Measurements from ENCODE around the gene GOLT1A.

Gene GOLT1A

DNA sequence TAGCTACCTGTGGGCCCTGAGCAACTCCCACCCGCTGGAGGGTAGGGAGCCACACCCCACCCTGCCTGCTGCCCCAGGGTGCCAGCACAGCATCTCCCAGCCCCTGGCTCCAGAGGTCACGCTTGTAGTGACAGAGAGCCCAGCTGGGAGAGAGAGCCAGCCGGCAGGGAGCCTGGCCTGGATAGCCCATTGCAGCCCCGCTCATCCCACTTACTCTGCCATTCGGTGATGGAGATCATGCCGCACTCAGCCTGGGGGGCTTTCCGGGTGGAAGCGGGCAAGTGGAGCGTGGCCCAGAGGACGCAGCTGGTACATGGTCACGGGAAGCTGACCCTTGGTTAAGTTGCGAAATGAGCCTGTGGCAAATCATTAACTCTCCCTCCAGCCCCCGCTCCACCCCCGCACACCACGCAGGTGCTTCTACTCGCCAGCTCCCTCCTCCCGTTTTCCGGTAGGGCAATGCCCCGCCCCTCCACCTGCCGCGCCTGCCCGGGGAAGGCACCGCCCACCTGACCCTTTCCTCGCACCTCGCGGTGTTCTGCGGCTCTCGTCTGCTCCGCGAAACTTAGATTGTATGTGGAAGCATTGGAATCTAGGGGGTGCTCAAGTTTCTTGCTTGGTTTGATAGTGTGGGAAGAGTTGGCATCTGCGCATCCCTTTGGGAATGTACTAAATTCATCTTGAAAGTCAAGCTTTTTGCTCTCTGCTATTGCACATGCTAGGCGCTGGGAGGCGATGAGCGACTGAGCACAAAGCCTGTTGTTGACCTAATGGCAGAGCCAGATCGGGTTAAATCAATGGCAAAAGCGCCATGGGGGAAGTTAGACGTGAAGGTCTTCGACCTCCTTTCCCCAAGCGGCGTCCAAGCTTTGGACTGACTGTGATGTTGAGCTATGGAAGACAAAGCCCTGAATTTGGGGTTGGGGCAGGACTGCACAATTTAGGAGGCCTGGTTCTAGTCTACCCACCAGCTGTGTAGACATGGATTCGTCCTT is at the start of gene GOLT1A:
Gene GOLT1A, minus strand, starts transcription at position 321 of the 995 bp plus-strand sequence. Its CDS starts 82 bp downstream, at position 239.
- H3K27ac ChIP-seq (ENCODE audit: low read depth, low read length) = no peak within 1 kb of the TSS
- H3K27me3 ChIP-seq (ENCODE audit: control insufficient read depth in 1 of 2, insufficient read depth in 2 of 2, low read length in 2 of 2) = peaks cover 0 to 6% of the 10 kb centered on the region in 2 donors
- no peaks in the 10 kb centered on the region for H3K9me3 ChIP-seq (ENCODE audit: low read length)
- no peaks in the 10 kb centered on the region for H3K36me3 ChIP-seq (ENCODE audit: insufficient read depth, low read length)
- peak within 1 kb of the TSS in 1 of 2 donors; percentile 18 for H3K4me3 ChIP-seq (ENCODE audit: low read depth in 1 of 2, low read length in 2 of 2)
- no peak within 1 kb of the TSS for H3K9ac ChIP-seq (ENCODE audit: low read length)
- H3K4me1 ChIP-seq (ENCODE audit: insufficient read depth, low read length) = peaks cover 7% of the 10 kb centered on the region

DNA sequence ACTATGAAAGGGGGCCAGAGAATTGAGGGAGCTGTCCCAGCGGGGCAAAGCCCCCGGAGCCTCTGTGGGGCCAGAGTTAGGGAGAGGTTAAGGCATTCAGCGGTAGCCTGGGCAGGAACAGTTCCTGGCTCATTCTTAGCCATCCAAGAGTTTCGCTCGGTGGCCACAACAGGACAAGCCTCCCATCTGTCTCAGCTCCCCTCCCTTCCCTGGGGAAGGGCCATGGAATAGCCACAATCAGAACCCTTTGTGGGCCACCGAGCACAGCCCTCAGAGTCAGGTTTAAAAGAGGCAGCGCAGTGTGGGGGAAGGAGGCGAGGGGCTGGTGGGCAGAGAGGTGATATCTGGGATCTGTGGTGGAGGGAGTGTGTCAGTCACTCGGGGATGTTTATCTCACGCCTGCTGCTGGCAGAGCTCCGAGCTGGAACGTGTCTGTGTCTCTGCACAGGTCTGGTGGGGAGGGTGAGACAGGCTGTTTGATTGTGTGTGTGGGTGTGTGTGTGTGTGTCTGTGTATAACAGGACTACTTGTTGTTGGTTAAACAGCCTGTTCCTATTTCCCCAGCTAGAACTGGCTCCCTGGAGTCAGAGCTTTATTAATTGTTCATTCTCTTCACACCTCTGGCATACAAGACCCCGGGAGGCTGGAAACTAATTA is 49.6 kb upstream of the GOLT1A start:
- Histone ChIP-seq H3K4me1 (ENCODE audit: insufficient read depth, low read length) (peaks cover 8% of the 10 kb centered on the region), H3K9me3 (ENCODE audit: low read length) (no peaks in the 10 kb centered on the region), H3K36me3 (ENCODE audit: insufficient read depth, low read length) (no peaks in the 10 kb centered on the region), H3K9ac (ENCODE audit: low read length) (no peak overlapping the region), H3K4me3 (ENCODE audit: low read depth in 1 of 2, low read length in 2 of 2) (no peak overlapping the region), H3K27me3 (ENCODE audit: control insufficient read depth in 1 of 2, insufficient read depth in 2 of 2, low read length in 2 of 2) (no peaks in the 10 kb centered on the region), H3K27ac (ENCODE audit: low read depth, low read length) (no peak overlapping the region)

GRCh38 chr1:204262506-204263253 is 48.9 kb upstream of the GOLT1A start:
- Histone ChIP-seq H3K4me3 (ENCODE audit: low read depth in 1 of 2, low read length in 2 of 2) (no peak overlapping the region), H3K4me1 (ENCODE audit: insufficient read depth, low read length) (peaks cover 8% of the 10 kb centered on the region), H3K27ac (ENCODE audit: low read depth, low read length) (no peak overlapping the region)

GRCh38 chr1:204261746-204262505 is 48.1 kb upstream of the GOLT1A start:
- H3K36me3 ChIP-seq (ENCODE audit: insufficient read depth, low read length) = no peaks in the 10 kb centered on the region
- H3K4me1 ChIP-seq (ENCODE audit: insufficient read depth, low read length) = peaks cover 8% of the 10 kb centered on the region
- no peak overlapping the region for H3K4me3 ChIP-seq (ENCODE audit: low read depth in 1 of 2, low read length in 2 of 2)
- no peak overlapping the region for H3K9ac ChIP-seq (ENCODE audit: low read length)
- H3K9me3 ChIP-seq (ENCODE audit: low read length) = no peaks in the 10 kb centered on the region
- no peaks in the 10 kb centered on the region for H3K27me3 ChIP-seq (ENCODE audit: control insufficient read depth in 1 of 2, insufficient read depth in 2 of 2, low read length in 2 of 2)
- H3K27ac ChIP-seq (ENCODE audit: low read depth, low read length) = no peak overlapping the region

More at GRCh38 chr1:204262506-204263253, 48.9 kb upstream of the GOLT1A start:
- H3K9me3 ChIP-seq (ENCODE audit: low read length) = no peaks in the 10 kb centered on the region
- H3K9ac ChIP-seq (ENCODE audit: low read length) = no peak overlapping the region
- no peaks in the 10 kb centered on the region for H3K36me3 ChIP-seq (ENCODE audit: insufficient read depth, low read length)
- H3K27me3 ChIP-seq (ENCODE audit: control insufficient read depth in 1 of 2, insufficient read depth in 2 of 2, low read length in 2 of 2) = no peaks in the 10 kb centered on the region

GRCh38 chr1:204261266-204261665 is 47.5 kb upstream of the GOLT1A start:
- Histone ChIP-seq H3K4me3 (ENCODE audit: low read depth in 1 of 2, low read length in 2 of 2) (no peak overlapping the region), H3K9me3 (ENCODE audit: low read length) (no peaks in the 10 kb centered on the region), H3K36me3 (ENCODE audit: insufficient read depth, low read length) (no peaks in the 10 kb centered on the region), H3K27me3 (ENCODE audit: control insufficient read depth in 1 of 2, insufficient read depth in 2 of 2, low read length in 2 of 2) (no peaks in the 10 kb centered on the region), H3K4me1 (ENCODE audit: insufficient read depth, low read length) (peaks cover 8% of the 10 kb centered on the region), H3K27ac (ENCODE audit: low read depth, low read length) (no peak overlapping the region), H3K9ac (ENCODE audit: low read length) (no peak overlapping the region)

DNA sequence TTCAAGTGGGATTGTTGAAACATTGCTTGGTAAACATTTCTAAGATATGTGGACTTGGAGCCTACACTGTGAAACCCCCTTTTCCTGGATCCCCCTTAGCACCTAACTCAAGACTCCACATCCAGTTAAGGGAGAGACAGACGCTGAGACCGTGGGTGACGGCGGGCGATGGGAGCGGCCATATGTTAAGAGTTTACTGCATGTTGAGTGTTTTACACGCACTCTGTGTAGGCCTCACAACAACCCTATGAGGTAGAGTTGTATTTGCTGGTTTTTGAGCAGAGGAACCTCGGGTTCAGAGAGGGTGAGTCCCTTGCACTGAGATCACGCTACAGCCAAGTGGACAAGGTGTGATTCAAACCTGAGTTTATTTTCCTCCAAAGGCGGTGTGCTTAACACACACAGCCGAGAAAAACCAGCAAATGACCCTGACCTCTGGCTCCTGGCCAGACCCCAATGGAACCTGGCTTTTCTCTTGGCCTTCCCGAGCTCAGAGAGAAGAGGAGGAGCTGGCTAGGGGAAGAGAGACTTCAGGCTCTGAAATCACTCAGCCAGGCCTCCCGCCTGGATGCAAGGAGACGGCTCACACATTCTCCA is 46.9 kb upstream of the GOLT1A start:
- H3K9ac ChIP-seq (ENCODE audit: low read length) = no peak overlapping the region
- no peaks in the 10 kb centered on the region for H3K27me3 ChIP-seq (ENCODE audit: control insufficient read depth in 1 of 2, insufficient read depth in 2 of 2, low read length in 2 of 2)
- H3K9me3 ChIP-seq (ENCODE audit: low read length) = no peaks in the 10 kb centered on the region
- H3K4me3 ChIP-seq (ENCODE audit: low read depth in 1 of 2, low read length in 2 of 2) = no peak overlapping the region
- no peak overlapping the region for H3K27ac ChIP-seq (ENCODE audit: low read depth, low read length)
- H3K36me3 ChIP-seq (ENCODE audit: insufficient read depth, low read length) = no peaks in the 10 kb centered on the region
- peaks cover 3% of the 10 kb centered on the region for H3K4me1 ChIP-seq (ENCODE audit: insufficient read depth, low read length)

- Histone ChIP-seq H3K9me3 (ENCODE audit: low read length) (no peaks in the 10 kb centered on the region), H3K4me3 (ENCODE audit: low read depth in 1 of 2, low read length in 2 of 2) (no peak overlapping the region), H3K9ac (ENCODE audit: low read length) (no peak overlapping the region), H3K4me1 (ENCODE audit: insufficient read depth, low read length) (no peaks in the 10 kb centered on the region), H3K27ac (ENCODE audit: low read depth, low read length) (no peak overlapping the region), H3K36me3 (ENCODE audit: insufficient read depth, low read length) (no peaks in the 10 kb centered on the region), H3K27me3 (ENCODE audit: control insufficient read depth in 1 of 2, insufficient read depth in 2 of 2, low read length in 2 of 2) (no peaks in the 10 kb centered on the region)
Measured at GRCh38 chr1:204259782-204260181, 46.0 kb upstream of the GOLT1A start.

DNA sequence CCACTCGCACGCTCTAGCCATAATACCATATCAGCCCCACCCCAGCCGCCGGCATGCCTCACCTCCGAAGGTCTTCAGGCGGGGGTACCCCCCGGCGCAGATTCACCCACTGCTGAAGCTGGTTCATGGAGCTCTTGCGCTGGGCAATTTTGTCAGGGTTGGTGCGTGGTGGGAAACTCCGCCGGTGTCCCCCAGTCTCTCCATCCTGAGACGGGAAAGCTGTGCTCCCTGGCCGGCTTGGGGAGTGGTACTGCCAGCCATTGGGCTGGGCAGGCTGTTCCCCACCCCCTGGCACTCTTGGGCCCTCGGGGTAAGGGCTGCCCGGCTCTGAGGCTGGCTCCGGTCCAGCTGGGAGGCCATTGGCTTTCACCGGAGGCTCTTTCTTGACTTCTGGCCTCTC is 45.4 kb upstream of the GOLT1A start:
- H3K9ac ChIP-seq (ENCODE audit: low read length) = no peak overlapping the region
- H3K9me3 ChIP-seq (ENCODE audit: low read length) = no peaks in the 10 kb centered on the region
- H3K27me3 ChIP-seq (ENCODE audit: control insufficient read depth in 1 of 2, insufficient read depth in 2 of 2, low read length in 2 of 2) = no peaks in the 10 kb centered on the region
- H3K27ac ChIP-seq (ENCODE audit: low read depth, low read length) = no peak overlapping the region
- no peak overlapping the region for H3K4me3 ChIP-seq (ENCODE audit: low read depth in 1 of 2, low read length in 2 of 2)
- H3K36me3 ChIP-seq (ENCODE audit: insufficient read depth, low read length) = no peaks in the 10 kb centered on the region
- peaks cover 5% of the 10 kb centered on the region for H3K4me1 ChIP-seq (ENCODE audit: insufficient read depth, low read length)

DNA sequence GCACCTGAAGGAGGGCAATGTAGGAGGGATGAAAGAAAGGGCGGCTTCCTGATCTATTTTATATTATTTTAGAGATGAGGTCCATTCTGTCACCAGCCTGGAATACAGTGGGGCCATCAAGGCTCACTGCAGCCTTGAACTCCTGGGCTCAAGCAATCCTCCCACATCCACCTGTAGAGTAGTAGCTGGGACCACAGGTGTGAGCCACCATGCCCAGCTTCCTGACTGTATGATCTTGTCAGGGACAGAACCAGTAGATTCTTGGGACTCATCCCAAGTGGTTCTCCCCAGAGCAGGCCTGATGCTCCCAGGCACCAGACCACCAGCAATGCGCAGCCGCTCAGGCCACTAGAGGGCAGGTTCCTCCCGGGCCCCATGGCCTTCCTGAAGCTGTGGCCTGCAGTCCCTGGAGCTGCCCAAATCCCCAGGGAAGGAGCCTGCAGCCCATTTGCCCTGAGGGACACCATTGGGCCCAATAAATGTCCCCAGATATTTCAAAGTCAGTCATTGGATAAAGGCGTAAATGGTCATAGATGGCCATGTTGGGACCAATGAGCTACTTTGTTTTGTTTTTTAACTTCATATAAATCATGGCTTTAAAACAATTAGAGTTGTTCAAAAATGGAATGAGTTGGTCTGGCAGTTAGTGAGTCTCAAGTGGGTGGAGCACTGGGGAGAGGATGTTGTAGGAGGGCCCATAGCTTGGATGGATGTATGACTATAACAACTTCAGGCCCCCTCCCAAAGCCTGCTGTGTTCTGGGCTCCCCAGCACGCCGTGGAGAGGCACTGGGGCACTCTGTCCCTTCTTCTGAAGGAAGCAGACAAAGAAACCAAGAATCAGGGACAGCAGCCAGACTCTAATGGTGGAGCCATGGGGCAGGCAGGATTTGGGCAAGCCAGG is 44.7 kb upstream of the GOLT1A start:
- Histone ChIP-seq H3K9ac (ENCODE audit: low read length) (no peak overlapping the region), H3K4me1 (ENCODE audit: insufficient read depth, low read length) (peaks cover 5% of the 10 kb centered on the region), H3K27ac (ENCODE audit: low read depth, low read length) (no peak overlapping the region), H3K4me3 (ENCODE audit: low read depth in 1 of 2, low read length in 2 of 2) (no peak overlapping the region), H3K36me3 (ENCODE audit: insufficient read depth, low read length) (no peaks in the 10 kb centered on the region), H3K27me3 (ENCODE audit: control insufficient read depth in 1 of 2, insufficient read depth in 2 of 2, low read length in 2 of 2) (no peaks in the 10 kb centered on the region), H3K9me3 (ENCODE audit: low read length) (no peaks in the 10 kb centered on the region)

- no peak overlapping the region for H3K9ac ChIP-seq (ENCODE audit: low read length)
- H3K4me1 ChIP-seq (ENCODE audit: insufficient read depth, low read length) = peaks cover 5% of the 10 kb centered on the region
- no peak overlapping the region for H3K27ac ChIP-seq (ENCODE audit: low read depth, low read length)
- no peak overlapping the region for H3K4me3 ChIP-seq (ENCODE audit: low read depth in 1 of 2, low read length in 2 of 2)
- no peaks in the 10 kb centered on the region for H3K27me3 ChIP-seq (ENCODE audit: control insufficient read depth in 1 of 2, insufficient read depth in 2 of 2, low read length in 2 of 2)
- H3K36me3 ChIP-seq (ENCODE audit: insufficient read depth, low read length) = no peaks in the 10 kb centered on the region
- H3K9me3 ChIP-seq (ENCODE audit: low read length) = no peaks in the 10 kb centered on the region
Measured at GRCh38 chr1:204257446-204257845, 43.7 kb upstream of the GOLT1A start.

All from muscle layer of colon (tissue), 2 donors.